GM19467 (cell line): Measurements from ENCODE around the gene MEG3.

Experiments
- ATAC-seq: cut with Tn5 transposase; IDR thresholded peaks from one replicate; pipeline ENCODE4 v1.9.1; 2021; ENCODE audit warnings: mild to moderate bottlenecking, moderate library complexity; ENCODE audit not compliant: unreplicated experiment

The MEG3 gene

DNA sequence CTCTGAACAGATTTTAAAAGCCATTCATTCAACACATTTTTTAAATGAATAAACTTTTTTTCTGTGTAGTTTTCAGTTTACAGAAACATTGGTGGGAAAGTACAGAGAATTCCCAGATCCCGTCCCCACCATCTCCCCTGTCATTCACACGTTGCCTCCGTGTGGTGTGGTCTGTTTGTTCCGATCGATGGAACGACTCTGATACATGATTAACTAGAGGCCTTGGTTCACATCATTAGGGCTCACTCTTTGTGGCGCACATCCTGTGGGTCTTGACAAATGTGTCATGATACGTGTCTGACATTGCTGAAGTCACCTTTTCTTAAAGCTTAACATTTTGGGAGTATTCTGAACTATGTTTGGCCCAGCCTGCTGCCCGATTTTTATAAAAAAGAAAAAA, 18.5 kb downstream of the MEG3 start:
- ATAC-seq = no peak

DNA sequence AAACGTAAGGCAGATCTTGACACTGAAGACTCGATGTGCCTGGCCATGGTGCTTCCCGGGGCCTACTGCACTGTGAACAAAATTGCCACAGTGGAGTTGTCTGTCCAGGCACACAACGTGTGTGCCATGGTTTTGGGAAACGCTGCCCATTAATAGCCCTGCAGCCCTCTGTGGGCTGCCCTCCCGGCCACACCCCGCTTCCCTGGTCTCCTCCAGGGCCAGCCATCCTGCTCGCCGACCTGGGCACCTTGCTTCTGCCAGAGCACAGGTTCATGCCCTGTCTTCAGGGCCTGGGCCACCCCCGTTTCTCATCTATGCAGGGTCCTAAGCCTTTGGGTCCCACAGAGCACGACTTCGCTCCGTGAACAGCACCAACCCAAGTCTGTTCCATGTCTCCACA, 18.9 kb downstream of the MEG3 start:
- ATAC-seq = no peak

DNA sequence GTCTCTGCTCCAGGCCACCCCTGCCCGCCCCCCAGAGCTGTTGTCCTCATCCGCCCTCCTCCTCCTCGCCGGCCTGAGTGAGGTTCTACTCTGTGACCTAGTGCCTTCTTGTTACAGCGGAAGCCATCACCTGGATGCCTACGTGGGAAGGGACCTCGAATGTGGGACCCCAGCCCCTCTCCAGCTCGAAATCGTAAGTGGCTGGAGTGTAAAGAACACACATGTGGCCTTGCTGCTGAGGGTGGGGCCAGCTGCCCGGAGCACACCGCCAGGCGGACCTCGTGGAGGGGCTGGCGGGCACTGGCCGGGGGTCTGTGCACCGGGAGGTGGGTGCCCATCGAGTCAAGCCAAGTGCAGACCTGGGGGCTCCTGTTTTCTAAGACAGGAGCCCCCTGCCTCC, 19.4 kb downstream of the MEG3 start:
- no peak for ATAC-seq

DNA sequence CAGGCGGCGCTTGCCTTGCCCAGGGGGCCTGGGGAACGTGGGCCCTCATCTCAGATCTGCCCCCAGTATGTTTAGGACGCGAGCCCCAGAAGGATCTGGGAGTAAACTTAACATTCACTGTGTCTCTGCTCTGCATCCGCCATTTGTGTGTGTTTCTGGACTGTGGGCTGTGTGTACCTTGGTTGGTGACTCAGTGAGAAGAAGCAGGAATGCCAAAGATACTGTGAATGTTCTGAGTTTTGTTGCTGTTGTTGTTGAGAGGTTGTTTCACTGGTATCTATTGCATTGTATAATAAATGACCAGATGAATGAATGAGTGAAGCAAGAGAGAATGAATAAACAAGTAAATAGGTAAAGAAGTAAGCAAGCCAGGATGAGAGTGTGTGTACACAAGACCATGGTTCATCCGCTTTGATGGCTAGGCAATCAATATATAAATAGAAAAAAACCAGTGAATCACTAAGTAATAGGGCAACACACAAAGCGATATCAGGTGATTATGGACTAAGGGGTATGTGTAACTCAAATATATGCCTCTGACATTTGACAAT, 20.5 kb downstream of the MEG3 start:
- no peak for ATAC-seq

DNA sequence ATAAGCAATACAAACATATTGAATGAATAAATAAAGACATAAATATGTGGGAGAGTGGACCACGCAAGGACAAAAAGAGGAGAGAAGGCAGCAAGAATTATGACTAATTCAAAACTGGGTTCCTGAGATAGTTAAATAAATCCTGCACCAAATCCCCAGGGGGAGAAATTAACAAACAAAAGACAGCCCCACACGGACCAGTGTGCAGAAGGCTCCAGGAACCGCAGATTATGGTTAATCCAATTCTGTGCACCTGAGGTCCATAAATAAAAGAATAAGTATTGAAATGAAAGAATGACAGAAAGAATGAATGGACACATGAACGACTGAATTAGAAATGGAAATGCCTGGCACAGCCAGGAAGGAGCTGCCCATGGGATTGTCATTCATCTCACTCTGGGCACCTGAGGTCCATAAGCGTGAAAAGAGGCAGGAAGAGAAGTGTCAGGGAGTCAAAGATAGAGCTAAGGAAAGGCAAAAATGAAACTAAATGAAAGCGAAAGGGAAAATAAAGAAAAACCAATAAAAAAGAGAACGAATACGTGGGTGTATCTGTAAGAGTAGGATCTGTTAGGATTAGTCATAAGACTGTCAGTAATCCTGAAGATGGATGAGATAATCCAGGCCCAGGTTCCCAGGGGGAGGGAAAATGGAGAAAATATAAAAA, 23.3 kb downstream of the MEG3 start:
- ATAC-seq = no peak

DNA sequence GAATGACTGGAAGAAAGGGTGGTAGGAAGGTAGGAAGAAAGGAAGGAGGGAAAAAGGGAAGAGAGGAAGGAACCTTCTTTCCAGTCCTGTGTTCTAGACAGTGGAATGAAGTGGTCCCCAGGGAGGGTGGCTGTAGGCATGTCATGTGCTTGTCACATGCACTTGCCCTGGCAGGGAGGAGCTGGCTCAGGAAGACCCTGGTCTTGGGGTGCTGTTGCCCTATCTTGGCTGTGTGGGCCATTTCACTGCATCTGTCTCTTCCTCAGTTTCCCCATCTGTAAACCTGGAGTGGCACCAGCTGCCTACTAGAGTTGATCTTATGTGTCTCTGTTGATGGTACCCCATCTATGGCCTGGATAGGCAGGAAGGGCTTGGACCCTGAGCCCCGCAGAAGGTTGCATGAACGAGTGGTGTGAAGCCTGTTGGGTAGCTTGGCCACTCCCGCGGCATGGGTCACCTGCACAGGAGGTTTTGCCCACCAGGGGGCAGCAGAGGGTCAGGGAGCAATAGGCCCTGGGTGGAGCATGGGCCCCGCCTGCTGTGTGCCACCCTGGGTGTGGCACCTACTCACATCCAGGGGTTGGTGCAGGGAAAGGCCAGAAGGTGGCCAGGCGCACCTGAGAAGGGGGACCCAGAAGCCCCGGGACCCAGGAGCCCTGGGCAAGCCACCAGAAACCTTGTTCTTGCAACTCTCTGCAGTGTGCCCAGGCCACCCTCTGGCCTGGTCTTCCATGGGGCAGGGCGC, 25.1 kb downstream of the MEG3 start:
- no peak for ATAC-seq

DNA sequence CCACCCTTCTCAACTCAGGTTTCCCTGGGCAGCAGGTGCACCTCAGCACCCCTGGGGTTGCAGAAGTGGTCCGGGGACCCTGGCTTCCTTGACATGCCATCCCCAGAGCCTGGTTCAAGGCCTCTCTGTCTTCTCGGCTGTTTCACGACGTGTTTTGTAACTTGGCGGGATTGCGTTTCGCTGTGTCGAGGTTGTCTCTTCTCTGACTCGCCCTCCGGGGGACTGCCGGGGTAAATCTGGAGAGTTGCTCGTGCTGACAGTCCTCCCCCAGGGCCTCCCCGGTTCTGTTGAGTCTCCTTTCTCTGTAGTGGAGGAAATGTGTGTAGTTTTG, 25.6 kb downstream of the MEG3 start:
- no peak for ATAC-seq

DNA sequence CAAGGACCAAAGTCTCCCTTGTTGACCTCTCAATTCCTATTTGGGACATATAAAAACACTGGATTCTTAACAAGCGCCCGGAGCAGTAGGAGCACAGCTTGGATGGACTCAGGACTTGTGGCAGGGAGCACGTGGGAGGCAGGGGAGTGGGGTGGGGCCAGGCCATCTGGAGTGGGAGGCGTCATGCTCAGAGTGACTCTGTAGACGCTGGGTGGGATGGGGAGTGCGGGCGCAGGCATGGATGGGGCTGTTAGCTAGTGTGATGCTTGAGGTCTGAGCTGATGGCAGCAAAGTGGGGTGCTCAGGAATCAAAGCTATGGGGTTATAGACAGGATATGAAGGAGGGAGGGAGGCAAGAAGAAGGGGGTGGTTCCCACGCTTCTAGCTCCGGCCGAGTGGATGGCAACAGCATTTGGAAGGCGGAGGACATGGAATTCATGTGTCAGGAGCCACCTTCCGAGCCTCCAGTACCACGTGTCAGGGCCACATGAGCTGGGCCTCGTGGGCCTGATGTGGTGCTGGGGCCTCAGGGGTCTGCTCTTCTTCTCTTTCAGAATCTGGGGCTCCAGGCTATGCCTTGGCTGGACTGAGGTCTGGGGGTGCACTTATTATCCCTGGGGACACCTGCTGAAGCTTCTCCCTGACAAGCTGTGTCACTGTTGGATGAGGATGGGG, 26.2 kb downstream of the MEG3 start:
- no peak for ATAC-seq

DNA sequence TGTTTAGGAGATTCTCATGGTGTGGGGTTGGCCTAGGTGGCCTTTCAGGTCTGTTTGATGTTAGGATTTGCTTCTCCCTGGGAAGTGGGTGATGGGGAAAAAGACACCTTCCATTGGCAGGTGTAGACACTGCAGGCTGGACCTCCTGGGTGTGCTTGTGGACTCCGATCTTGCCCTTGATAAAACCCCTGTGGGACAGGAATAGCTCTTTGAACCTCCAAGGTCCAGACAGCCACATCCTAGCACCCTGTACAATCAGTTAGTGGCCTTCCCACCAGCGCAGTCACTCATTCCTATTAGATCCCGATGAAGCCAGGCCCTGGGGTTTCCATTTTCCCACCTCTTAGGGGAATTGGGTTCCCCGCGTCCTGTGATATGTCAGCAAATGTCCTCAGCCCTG, 28.5 kb downstream of the MEG3 start:
- ATAC-seq = no peak

DNA sequence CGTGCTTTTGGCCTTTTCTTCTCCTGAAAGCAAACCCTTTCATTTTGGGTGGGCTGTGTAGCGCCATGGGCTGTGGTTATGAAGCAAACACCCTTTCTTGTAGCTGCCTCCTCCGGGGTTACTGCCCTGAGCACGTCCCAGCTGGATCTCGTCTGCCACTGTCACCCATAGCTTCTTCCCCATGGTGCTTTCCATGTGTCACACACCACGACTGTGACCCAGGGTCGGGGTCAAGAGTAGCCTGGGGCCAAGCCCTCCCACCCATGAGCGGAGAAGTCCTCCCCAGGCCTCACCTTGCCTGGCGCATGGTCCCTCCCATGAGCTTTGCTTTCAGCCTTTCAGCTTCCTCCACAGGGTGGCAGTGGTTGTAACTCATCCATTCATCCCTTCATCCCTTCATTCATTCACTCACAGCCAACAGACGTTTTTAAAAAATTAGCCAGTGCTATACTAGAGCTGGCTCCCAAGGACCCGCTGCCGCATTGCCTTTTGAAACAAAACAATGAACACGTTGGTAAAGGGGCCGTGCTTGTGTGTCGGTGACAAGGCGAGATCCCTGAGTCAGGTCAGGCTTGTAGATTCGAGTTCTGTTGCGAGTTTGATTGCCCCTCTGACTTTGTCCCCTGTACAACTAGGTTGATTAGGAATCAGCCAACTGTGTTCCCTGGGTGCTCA, 29.5 kb downstream of the MEG3 start:
- ATAC-seq = no peak

DNA sequence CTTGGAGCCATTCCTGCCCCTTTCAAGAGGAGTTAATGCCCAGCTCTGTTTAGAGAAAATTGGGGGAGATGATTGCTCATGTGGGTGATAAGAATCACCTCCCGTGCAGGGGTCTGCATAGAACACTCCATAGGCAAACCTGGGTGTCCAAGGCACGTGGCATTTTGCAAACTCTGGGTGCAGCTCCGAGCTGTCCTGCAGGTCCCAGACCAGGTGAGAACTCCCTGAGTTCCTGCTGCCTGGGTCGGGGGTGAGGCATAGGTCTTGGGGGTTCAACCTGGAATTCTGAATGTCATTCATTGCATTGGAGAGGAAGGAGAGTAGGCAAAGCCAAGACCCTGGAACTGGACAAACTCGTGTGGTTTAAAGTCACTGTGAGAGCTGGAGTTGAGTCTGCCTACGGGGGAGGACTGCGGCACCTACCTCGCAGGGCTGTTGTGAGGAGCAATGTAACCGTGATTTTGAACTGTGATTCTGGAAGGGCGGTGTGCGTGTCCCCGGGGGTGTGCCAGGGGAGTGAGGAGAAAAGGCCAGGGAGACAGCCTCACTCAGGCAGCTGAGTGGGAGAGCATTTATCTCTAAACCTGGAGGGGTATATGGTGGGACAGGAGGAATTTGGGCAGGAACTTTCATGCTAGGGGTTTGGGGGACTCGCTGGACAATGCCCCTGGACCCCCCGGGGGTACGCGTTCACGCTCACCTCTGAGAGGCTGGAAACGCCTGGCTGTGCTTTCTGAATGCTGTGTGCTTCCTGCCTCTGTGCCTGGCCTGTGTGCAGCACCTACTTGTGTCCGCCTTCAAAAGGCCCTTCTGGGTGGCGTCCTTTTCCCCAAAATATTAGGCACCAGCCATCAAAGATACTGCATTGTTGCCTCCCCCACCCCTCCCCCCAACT, 30.4 kb downstream of the MEG3 start:
- ATAC-seq = no peak

DNA sequence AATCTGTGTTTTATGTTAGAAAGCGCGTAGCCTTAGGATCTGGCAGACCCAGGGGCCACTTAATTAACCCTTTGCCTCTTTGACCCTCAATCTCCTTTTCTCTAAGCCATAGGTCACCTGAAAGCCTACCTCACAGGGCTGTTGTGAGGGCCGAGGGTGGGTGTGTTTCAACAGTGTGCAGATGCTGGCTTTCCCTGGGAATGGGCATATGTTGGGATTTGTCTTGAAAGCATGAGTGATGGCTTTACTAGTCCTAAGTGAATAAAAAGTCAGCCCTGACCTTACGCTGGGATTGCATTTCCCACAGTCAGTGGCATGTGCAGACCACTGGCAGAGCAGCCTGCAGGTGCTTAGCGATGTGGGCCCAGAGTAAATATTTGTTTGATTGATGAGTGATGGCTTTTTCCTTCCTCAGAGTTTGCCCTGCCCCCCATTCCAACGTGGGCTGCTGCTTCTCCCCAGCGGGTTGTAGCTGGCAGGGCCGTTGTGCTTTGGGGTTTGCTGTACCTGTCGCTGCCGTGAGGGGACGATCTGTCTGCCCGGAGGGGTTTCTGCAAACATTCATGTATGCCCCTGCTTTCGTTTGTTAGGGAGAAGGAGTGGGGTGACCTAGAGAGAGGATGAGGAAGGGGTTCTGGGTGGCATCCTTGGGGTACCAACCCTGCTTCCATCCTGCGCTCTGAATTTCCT, 31.5 kb downstream of the MEG3 start:
- no peak for ATAC-seq

DNA sequence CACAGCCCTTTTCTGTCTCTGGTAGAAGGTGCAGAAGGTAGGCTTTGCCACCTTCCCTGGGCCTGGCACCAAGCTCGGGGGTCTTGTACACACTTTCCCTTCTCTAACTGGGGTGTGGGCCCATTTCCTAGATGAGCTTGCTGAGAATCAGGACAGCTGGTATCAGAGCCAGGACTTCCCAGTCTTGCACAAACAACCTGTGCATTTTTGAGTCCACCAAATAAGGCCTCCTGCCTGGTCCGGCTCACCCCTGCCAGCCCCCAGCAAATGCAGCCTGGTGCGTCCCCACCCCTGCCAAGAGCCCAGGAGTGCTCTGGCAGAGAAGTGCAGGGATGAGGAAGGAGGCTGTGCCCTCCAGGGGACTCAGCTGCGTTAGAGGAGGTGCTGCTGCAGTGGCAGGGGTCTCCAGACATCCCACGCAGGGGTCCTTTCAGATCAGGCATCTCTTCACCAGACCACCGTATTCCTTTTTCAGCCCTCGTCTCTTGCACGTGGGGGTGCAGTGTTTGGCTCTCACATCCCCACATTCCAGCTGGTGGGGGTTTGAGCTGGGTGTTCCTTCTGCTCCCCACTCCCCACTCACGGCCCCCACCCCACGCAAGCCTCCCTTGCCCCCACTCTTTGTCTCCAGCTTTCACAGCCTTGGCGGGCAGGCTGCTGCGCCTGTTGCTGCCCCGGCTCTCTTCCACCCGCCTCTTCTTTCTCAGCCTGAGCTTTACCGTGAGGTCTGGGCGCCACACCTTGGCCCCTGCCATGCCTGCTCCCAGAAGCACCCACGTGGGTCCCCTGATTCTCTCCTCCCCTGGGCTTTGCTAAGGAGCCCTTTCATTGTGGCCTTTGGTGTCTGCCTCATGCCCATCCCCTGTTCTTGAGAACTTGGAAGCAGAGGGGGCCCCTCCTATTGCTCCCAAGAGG, 32.3 kb downstream of the MEG3 start:
- no peak for ATAC-seq

DNA sequence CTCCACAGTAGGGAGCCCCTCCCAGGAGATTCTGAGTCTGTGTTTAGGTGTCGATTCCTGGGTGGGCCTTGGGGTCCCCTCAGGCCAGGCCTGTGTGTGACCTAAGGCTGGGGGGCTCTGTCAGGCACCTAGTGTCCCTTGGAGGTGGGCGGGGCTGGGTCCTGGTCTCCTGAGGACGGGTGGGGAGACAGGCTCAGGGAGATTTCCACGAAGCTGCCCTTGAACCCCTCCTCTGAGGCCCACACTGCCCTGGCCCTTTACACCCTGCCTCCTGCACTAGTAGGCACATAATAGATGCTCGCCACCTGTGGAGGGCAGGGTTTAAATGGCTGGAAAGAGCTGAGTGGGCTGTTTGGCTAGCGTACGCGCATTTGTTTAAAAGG, 32.9 kb downstream of the MEG3 start:
- no peak for ATAC-seq

DNA sequence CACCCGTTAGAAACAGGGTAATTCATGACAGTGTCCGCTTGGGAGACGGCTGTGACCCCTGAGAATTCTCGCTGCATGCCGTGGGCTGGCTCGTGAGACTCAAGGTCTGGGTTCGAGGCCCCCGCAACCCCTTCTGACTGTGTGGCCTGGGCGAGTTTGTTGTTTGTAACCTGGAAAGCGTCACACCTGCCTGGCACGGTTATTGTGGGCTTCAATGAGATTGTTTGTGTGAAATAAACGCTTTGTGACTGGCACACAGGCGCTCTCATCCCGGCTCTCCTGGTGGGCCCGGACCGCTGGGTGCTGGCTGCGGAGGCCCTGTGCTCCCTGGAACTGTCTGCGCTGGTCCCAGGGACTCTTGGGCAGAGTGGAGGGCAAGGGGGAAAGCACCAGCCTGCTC, 33.9 kb downstream of the MEG3 start:
- ATAC-seq = no peak

DNA sequence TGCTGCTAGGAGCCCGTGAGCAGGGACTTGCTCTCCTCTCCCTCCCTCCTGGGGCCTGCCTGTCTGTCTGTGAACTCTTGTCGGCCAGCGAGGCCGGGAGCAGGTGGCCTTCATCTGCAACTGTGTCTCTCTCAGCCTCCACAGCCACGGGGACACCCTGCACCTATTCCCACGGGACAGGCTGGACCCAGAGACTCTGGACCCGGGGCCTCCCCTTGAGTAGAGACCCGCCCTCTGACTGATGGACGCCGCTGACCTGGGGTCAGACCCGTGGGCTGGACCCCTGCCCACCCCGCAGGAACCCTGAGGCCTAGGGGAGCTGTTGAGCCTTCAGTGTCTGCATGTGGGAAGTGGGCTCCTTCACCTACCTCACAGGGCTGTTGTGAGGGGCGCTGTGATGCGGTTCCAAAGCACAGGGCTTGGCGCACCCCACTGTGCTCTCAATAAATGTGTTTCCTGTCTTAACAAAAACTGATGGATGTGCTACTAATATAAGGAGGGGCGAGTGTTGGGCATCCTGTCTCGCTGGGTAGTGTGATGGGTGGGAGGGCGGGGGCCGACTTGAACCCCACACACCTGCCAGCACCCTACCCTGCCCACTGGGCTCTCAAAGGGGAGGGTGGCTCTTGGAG, 34.8 kb downstream of the MEG3 start:
- ATAC-seq = no peak

DNA sequence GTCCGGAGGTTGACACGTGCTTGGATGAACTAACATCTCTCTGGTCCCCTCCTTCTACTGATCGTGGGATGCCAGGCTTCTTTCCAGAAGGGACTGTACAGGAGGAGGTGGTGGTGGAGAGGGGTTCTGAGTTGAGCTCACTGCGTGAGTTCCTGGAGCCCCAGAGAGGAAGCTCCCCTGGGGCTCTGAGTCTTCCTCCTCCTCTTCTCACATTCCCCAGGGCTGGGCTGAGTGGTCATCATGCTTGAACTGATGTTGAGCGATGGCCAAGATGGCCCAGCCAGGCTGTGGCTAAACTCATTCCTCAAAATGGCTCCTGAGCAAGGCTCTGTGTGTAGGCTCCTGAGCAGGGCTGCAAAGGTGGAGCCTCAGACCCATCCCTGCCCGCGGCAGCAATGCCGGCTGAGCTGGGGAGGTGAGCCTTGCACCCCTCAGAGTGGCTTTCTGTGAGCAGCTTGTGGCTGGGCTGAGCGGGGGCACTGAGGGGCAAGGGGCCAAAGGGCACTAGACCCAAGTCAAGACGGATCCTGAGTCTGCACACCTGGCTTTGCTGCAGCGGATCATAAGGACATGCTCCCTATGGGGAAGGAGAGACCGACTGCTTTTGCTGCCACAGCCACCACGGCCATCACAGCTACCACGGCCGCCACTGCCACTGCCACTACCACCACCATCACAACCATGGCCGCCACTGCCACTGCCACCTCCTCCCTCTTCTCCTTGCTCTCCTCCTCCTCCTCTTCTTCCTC, 35.4 kb downstream of the MEG3 start:
- no peak for ATAC-seq

DNA sequence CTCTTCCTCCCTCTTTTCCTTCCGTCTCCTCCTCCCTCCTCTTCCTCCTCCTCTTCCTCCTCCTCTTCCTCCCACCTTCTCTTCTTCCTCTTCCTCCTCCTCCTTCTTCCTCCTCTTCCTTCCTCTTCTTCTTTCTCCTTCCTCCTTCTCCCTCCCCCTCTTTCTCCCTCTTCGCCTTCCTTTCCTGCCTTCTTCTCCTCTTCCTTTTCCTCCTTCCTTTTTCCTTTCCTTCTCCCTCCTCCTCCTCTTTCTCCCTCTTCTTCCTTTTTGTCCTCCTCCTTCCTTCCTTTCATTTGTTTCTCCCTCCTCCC, 36.0 kb downstream of the MEG3 start:
- no peak for ATAC-seq
